Type B pancreatic cell (in vitro differentiated cells): ENCODE results near the gene SDHA. TPM values are rescaled to one million over a fixed set of nuclear protein-coding genes. Genes with fewer than 3 reads are reported as not detected.
"Not testable (repeated sequence)": the region's sequence is repeated elsewhere in the genome, so short reads cannot be mapped to it uniquely, and the experiment has no call there.

Source experiments
- DNase-seq: peaks from one replicate; pipeline ENCODE4 v3.0.0; 2021; ENCODE audit warnings: mixed read lengths; ENCODE audit not compliant: unreplicated experiment; ENCODE audit errors: extremely low spot score
- H3K27ac Mint-ChIP-seq: 2 replicates; pipeline ENCODE4 v1.8.0; 2021; ENCODE audit warnings: mild to moderate bottlenecking, mixed read lengths
- H3K27me3 Mint-ChIP-seq: 2 replicates; pipeline ENCODE4 v1.8.0; 2021; ENCODE audit warnings: mixed read lengths
- H3K36me3 Mint-ChIP-seq: 2 replicates; pipeline ENCODE4 v1.8.0; 2021; ENCODE audit warnings: mixed read lengths
- H3K4me1 Mint-ChIP-seq: one replicate; pipeline ENCODE4 v1.8.0; 2021; ENCODE audit warnings: mixed read lengths; ENCODE audit not compliant: unreplicated experiment
- H3K4me3 Mint-ChIP-seq: 2 replicates; pipeline ENCODE4 v1.8.0; 2021; ENCODE audit warnings: mild to moderate bottlenecking, mixed read lengths
- H3K9me3 Mint-ChIP-seq: 2 replicates; pipeline ENCODE4 v1.8.0; 2021; ENCODE audit warnings: mixed read lengths
- total RNA-seq: library from RNA; stranded (reverse); gene quantifications from 2 replicates; pipeline ENCODE4 v1.2.1, GENCODE V29; 2021; ENCODE audit warnings: low replicate concordance
- TF ChIP-seq, protein P1 (sequence below): fragments of 200-600 bp; sonication (generic); conservative IDR thresholded peaks from 2 replicates; pipeline ENCODE4 v1.5.0; 2021; ENCODE audit warnings: antibody characterized with exemption, mild to moderate bottlenecking

The SDHA gene
- total RNA-seq, 1 donor from 2014 or later, result 143 TPM

GRCh38 chr5:228886-229285 is 10.8 kb downstream of the SDHA start:
- Mint-ChIP-seq H3K27ac (no peak overlapping the region), H3K9me3 (no peaks in the 10 kb centered on the region), H3K36me3 (peaks cover 35% of the 10 kb centered on the region), H3K4me3 (no peak overlapping the region), H3K4me1 (no peaks in the 10 kb centered on the region), H3K27me3 (no peaks in the 10 kb centered on the region)
- DNase-seq, result no peak
- TF ChIP-seq, protein P1, sequence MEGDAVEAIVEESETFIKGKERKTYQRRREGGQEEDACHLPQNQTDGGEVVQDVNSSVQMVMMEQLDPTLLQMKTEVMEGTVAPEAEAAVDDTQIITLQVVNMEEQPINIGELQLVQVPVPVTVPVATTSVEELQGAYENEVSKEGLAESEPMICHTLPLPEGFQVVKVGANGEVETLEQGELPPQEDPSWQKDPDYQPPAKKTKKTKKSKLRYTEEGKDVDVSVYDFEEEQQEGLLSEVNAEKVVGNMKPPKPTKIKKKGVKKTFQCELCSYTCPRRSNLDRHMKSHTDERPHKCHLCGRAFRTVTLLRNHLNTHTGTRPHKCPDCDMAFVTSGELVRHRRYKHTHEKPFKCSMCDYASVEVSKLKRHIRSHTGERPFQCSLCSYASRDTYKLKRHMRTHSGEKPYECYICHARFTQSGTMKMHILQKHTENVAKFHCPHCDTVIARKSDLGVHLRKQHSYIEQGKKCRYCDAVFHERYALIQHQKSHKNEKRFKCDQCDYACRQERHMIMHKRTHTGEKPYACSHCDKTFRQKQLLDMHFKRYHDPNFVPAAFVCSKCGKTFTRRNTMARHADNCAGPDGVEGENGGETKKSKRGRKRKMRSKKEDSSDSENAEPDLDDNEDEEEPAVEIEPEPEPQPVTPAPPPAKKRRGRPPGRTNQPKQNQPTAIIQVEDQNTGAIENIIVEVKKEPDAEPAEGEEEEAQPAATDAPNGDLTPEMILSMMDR, result no peak

- H3K36me3 Mint-ChIP-seq, result peaks cover 36% of the 10 kb centered on the region
- TF ChIP-seq, protein P1, result no peak
- no peak for DNase-seq
- no peaks in the 10 kb centered on the region for H3K27me3 Mint-ChIP-seq
- no peak overlapping the region for H3K4me3 Mint-ChIP-seq
- H3K27ac Mint-ChIP-seq, result no peak overlapping the region
- no peaks in the 10 kb centered on the region for H3K4me1 Mint-ChIP-seq
- H3K9me3 Mint-ChIP-seq, result no peaks in the 10 kb centered on the region
Observed at GRCh38 chr5:230711-231110, 12.6 kb downstream of the SDHA start.

GRCh38 chr5:231661-232060 is 13.5 kb downstream of the SDHA start:
- H3K27me3 Mint-ChIP-seq, result no peaks in the 10 kb centered on the region
- H3K4me3 Mint-ChIP-seq, result no peak overlapping the region
- H3K4me1 Mint-ChIP-seq, result no peaks in the 10 kb centered on the region
- no peaks in the 10 kb centered on the region for H3K9me3 Mint-ChIP-seq
- peaks cover 32% of the 10 kb centered on the region for H3K36me3 Mint-ChIP-seq
- DNase-seq, result no peak
- TF ChIP-seq, protein P1, result no peak
- no peak overlapping the region for H3K27ac Mint-ChIP-seq

DNA sequence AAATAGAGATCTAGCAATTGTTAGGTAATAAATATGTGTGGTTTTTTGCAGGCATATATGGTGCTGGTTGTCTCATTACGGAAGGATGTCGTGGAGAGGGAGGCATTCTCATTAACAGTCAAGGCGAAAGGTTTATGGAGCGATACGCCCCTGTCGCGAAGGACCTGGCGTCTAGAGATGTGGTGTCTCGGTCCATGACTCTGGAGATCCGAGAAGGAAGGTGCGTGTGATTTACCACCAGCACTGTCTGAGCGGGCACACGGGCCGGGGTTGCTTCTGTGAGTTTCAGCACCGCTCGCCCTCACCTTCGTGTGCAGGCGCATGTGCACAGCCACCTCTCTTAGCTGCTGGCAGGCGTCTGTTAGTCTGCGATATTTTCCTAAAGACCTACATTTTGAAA is 15.3 kb downstream of the SDHA start:
- H3K4me1 Mint-ChIP-seq, H3K4me3 Mint-ChIP-seq, H3K27me3 Mint-ChIP-seq, H3K9me3 Mint-ChIP-seq, DNase-seq, H3K27ac Mint-ChIP-seq: not testable (repeated sequence)
- peaks cover 24% of the 10 kb centered on the region for H3K36me3 Mint-ChIP-seq

- TF ChIP-seq, protein P1, result no peak
- Mint-ChIP-seq H3K27me3 (no peaks in the 10 kb centered on the region), H3K27ac (no peak overlapping the region), H3K4me3 (no peak overlapping the region), H3K9me3 (no peaks in the 10 kb centered on the region), H3K4me1 (no peaks in the 10 kb centered on the region), H3K36me3 (peaks cover 17% of the 10 kb centered on the region)
- DNase-seq, result no peak
Observed at GRCh38 chr5:234450-234849, 16.3 kb downstream of the SDHA start.

- not testable (repeated sequence) for H3K27me3 Mint-ChIP-seq, H3K4me3 Mint-ChIP-seq, DNase-seq, H3K27ac Mint-ChIP-seq, H3K4me1 Mint-ChIP-seq, H3K9me3 Mint-ChIP-seq
- peaks cover 18% of the 10 kb centered on the region for H3K36me3 Mint-ChIP-seq
Observed at GRCh38 chr5:235527-235926, 17.4 kb downstream of the SDHA start.

GRCh38 chr5:237931-238330 is 19.8 kb downstream of the SDHA start:
- H3K9me3 Mint-ChIP-seq, DNase-seq, H3K27me3 Mint-ChIP-seq, H3K27ac Mint-ChIP-seq, H3K4me1 Mint-ChIP-seq, H3K4me3 Mint-ChIP-seq: not testable (repeated sequence)
- peaks cover 33% of the 10 kb centered on the region for H3K36me3 Mint-ChIP-seq

- DNase-seq, H3K27ac Mint-ChIP-seq, H3K4me1 Mint-ChIP-seq, H3K9me3 Mint-ChIP-seq, H3K27me3 Mint-ChIP-seq, H3K4me3 Mint-ChIP-seq: not testable (repeated sequence)
- peaks cover 34% of the 10 kb centered on the region for H3K36me3 Mint-ChIP-seq
Observed at GRCh38 chr5:240550-240949, 22.4 kb downstream of the SDHA start.

- H3K27ac Mint-ChIP-seq, H3K4me1 Mint-ChIP-seq, H3K27me3 Mint-ChIP-seq, H3K4me3 Mint-ChIP-seq, H3K9me3 Mint-ChIP-seq, DNase-seq: not testable (repeated sequence)
- H3K36me3 Mint-ChIP-seq, result peaks cover 37% of the 10 kb centered on the region
Observed at GRCh38 chr5:241045-241669, 23.0 kb downstream of the SDHA start.

DNA sequence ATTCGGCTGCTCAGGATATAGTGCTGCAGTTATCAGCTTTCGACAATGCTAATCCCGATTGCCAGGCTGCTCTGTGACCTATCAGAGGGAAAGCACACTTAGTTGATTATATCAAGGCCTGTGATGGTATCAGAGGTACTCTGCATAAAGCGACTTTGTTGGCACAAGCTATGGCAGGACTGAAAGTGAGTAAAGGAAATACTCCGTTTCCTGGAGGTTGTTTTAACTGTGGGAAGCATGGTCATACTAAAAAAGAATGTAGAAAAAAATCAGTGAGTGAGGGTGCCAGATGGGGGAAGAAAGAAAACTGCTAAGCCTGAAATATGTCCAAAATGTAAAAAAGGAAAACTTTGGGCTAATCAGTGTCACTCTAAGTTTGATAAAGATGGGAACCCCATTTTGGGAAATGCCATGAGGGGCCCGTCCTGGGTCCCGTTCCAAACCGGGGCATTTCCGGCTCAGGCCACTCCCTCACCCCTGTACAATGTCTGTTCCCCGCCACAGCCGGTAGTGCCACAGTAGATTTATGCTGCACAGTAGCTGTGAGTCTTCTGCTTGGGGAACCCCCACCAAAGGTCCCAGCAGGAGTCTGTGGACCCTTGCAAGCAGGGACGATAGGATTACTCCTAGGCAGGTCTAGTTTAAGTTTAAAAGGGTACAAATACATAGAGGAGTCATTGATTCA is 25.7 kb downstream of the SDHA start:
- not testable (repeated sequence) for DNase-seq, H3K27me3 Mint-ChIP-seq, H3K4me3 Mint-ChIP-seq, H3K27ac Mint-ChIP-seq, H3K9me3 Mint-ChIP-seq, H3K4me1 Mint-ChIP-seq
- H3K36me3 Mint-ChIP-seq, result peaks cover 59% of the 10 kb centered on the region
